ENCODE measurements around the gene LRP10. TPM values are rescaled to one million over a fixed set of nuclear protein-coding genes. Genes with fewer than 3 reads are reported as not detected.
"Not testable (repeated sequence)": the region's sequence is repeated elsewhere in the genome, so short reads cannot be mapped to it uniquely, and the experiment has no call there.

The LRP10 gene
- total RNA-seq, 1 donor from 2014 or later: 3.4 TPM

DNA sequence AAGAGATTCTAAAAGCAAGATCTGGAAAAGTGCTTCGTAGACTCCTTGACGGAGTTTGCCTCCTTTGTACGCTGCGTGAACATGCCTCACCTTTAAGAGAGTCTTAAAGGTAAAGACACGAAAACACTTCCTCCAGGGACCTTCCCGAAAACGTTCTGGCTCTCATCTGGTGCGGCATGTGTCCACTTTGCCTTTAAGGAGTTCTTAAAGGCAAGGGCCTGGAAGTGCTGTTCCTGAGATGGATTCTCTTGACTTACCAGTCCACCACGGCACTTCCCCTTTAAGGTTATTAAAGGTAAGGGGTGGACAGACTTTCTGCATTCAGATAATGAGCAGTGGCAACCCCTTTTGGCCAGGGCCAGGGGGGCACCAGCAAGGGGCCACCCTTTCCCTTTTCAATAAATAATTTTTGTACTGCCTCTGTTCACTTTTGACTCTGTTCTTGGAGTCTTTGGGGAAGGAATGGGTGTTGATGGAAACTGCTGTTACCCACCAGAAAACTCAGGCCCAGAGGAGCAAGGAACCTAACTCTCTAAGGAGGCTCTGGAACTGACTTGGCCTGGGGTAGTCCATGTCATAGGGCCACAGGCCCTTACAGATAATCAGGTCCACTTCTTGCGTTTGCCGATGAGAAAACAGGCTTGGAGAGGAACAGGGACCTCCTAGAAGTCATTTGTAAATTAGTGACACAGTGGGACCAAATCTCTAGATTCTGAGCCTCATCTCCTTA is 15.9 kb downstream of the LRP10 start:
- no peak for DNase-seq

DNA sequence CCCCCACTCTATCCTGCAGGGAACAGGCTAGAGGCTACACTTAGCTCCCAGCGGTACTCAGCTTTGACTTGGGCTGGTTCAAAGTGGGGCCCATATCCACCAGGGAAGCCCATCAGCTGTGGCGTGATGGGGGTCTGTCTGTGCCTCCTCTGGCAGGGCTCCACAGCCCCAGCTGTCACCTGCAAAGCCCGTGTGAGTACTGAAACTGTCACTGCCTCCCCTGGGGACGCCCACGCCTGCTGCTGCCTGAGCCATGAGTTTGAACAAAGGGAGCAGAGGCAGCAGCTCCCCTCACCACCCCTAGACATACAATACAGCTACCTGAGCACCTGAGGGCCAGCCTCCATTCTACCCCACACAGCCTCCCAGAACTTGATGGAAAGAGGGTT is 16.4 kb downstream of the LRP10 start:
- DNase-seq: no peak

DNA sequence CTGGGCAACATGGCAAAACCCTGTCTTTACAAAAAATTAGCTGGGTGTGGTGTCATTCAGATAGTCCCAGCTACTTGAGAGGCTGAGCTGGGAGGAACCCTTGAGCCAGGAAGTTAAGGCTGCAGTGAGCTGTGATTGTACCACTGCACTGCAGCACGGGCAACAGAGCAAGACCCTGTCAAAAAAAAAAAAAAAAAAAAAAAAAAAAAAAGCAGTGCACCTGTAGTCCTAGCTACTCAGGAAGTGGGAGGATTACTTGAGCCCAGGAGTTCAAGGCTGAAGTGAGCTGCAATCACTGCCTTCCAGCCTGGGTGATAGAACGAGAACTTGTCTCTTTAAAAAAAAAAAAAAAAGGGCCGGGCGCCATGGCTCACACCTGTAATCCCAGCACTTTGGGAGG is 17.1 kb downstream of the LRP10 start:
- no peak for DNase-seq

DNA sequence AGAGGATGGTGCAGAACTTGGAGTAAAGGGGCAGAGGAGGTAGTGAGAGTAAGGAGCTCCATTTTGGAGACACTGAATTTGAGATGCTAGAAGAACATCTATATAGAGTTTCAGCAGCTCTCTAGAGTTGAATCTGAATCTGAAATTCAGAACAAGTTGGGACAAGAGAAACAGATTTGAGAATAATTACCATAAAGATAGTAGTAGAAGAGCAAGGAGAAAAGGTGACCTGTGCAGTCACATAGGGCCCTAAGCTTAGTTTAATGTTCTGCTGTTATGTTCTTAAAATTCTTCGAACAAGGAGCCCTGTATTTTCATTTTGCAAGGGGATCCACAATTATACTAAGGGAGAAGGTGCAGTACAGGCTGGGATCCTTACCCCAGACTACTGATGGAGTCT is 18.9 kb downstream of the LRP10 start:
- no peak for DNase-seq

DNA sequence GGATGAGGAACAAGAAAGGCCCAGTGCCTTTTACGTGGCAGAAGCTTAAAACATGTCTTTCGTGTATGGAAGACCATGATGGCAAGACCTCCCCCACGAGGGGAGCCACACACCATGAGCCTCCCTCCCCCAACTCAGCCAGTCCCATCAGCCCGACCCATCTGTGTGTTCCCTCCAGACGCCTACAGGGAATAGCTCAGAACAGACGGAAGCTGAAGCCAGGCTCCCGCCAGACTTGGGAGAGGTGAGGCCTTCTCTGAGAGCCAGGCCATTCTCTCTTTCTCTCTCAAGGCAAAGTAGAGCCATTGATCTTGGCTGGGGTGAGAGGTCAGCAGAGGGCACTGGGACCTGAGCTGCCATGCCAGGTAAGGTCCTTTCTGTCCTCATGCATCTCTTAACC is 20.9 kb downstream of the LRP10 start:
- DNase-seq: no peak

DNA sequence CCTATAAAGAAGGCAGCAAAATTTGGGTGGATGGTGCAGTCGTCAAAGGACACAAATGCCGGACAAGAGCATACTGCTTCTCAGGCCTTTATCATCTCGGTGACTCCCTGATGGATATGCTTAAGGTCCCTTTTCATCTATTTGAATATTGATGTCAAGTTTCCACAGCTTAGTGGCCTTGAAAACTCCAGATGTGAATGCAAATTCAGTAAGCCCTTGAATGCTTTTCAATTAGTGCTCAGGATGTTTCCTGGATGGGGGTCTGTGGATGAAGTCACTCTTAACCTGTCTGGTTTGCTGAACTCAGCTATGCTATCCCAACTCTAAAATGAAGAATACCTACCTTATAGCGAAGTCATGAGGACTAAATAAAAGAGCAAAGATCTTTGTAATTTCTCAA is 22.2 kb downstream of the LRP10 start:
- no peak for DNase-seq

DNA sequence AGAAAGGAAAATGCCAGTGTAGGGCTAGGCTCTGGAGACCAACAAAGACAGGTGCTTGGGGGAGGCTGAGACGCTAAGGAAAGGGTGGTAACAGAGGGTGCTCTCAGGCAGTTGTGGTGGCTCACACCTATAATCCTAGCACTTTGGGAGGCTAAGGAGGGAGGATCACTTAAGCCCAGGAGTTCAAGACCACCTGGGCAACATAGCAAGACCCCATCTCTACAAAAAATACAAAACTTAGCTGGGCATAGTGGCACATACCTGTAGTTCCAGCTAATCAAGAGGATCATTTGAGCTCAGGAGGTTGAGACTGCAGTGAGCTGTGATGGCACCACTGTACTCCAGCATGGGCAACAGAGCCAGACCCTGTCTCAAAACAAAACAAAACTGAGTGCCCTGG is 23.9 kb downstream of the LRP10 start:
- DNase-seq: no peak

DNA sequence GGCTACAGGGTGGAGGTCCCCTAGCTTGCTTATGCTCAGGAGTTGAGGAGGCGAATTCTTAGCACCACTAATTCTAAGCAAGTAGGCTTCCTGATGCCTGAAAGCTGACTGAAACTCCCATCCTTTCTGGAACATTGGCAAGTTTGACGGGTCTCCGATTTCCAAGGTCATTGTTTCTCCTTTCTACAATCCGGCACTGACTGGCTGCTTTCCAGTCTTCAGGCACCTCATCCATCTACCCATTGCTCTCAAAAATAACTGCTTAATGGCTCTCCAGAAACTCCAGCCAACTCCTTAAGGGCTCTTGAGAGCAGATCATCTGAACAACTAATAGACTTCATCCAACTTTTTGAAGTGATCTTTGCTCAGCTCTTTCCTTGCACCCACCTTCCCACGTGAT is 24.8 kb downstream of the LRP10 start:
- DNase-seq: no peak

DNA sequence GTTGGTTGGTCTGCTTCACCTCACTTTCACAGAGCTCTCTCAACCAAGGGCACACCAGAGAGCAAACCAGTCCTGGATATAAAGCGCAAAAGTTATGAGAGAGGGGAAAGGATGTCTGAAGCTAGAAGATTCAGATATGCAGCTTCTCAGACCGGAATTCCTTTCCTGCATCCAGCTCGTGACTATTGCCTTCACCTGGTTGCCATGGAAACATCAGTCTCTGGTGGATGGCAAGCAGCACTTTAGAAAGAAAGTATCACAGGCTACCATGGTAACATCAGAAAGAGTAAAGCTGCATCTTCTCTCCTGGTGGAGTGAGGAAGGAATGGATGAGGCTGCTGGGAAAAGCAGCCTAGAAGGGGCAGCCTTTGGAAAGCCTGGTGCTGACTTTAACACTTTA is 25.2 kb downstream of the LRP10 start:
- DNase-seq: no peak

DNA sequence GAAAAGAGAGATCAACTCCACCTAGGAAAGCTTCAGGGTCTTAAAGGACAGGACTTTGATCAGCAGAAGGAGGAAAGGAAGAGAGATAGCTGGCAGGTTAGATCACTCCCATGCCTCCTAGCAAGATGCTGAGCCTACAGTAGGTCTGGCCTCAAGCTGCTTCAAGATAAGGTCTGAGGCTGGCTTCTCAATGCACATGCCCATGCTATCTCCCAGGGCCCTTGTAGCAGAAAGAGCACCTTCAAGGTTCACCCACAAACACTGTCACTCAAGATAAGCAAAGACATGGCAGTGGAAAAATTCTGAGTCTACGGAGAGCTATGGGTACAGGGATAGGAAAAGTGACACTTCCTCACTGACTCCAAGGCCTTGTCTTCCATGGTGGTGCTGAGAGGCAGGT is 25.8 kb downstream of the LRP10 start:
- DNase-seq: no peak

DNA sequence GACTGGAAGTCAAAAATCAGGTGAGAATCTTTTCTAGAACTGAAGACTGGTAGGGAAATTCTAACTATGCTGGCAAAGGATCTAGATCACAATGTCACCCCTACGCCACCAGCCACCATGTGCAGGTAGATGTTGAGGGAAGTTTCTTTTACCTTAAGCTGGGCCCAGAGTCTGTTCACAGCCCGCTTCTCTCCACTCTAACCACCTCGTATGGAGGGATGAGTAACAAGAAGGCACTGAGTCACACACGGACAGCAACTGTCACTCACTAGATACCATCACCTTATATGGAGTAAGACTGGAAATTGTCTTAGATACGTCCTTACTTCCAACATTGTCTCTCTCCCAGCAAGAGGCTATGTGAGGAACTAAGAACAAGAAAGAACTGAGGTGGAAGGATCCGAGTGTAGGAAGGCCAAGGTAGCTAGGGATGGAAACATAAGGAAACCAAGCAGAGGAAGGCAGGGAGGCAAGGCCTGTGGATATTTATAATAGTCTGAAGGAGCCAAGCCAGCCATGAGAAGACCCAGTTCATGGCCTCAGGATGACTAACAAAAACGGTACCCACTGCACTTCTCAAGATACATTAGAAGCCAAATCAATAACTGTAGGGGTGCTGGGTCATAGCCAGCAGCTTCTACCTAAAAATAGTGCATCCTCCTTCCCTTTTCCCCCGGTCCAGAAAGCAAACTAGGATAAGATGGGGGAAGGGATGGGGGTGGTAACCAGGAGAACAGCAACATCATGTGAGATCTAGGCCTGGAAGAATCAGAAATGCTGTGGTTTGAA is 27.0 kb downstream of the LRP10 start:
- no peak for DNase-seq

DNA sequence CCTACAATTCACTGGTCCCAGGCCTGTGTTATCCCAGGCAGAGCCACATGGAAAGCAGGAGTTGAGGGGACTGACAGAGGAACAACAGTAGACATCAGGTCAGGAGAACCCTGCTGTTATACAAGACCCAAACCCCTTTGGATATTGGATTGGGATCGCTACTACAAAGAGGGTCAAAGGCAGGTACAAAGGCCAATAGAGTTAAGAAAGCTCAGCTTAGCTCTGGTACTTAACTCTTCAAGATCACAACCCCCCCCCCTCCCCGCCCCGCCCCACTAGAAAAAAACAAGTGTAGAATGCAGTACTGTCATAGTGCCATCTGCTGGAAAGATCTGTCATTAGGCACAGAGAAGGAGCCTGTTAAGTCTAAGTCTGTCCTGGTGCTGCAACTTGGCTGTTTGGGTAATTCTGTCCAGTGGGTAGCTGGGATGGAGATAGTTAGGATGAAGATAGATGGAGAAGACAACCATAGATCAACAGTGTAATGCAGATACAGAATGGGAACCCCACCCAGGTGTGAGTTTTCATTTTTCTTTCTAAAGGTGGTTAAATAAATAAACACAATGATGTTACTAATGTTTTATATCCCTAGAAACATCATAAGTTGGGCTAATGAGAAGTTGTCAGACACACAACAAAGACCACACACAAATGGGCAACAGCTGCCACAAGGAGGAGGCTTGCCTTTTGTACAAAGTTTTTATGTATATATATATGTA is 28.7 kb downstream of the LRP10 start:
- DNase-seq: no peak

DNA sequence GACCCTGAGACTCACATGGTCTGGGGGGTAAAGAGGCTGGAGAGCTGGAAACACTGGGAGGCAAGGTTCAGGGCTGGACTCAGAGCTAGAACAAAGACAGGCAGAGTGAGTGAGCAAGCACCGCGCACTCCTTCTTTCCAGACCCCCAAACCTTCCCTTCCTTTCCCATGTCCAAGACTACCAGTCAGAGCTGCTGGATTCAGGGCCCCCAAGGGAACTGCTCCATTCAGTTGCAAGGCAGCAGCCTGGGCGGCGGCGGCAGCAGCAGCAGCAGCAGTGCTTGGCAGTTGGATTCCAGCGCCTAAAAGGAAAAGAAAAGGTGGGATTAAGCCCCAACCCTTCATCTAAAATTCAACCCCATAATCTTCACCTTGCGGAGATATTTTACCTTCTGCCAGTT is 30.3 kb downstream of the LRP10 start:
- DNase-seq: no peak

DNA sequence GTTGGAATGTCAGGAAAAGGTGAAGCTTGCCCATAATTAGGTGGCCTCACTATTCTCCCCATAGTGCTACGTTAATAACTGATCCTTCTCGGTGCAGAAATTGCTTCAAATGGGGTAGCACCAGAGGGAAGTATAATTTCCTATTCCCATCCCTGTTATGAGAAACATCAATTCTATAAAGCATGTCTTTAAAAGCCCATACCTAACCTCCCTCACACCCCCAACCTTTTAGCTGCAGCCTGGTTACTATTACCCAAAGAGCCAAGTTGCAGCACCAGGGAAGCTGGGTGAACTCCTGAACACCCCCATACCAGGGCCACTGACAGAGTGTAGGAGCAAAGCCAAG is 32.2 kb downstream of the LRP10 start:
- no peak for DNase-seq

DNA sequence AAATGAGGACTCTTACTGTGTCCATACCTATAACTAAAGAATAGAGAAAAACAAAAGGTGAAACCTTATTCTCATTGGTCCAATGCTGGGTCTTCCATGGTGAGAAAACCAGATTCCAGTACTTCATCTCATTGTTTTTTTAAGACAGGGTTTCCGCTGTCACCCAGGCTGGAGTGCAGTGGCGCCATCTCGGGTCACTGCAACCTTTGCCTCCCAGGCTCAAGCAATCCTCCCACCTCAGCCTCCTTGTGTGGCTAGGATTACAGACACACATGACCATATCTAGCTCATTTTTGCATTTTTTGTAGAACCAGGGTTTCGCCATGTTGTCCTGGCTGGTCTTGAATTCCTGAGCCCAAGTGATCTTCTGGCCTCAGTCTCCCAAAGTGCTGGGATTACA is 34.1 kb downstream of the LRP10 start:
- no peak for DNase-seq

DNA sequence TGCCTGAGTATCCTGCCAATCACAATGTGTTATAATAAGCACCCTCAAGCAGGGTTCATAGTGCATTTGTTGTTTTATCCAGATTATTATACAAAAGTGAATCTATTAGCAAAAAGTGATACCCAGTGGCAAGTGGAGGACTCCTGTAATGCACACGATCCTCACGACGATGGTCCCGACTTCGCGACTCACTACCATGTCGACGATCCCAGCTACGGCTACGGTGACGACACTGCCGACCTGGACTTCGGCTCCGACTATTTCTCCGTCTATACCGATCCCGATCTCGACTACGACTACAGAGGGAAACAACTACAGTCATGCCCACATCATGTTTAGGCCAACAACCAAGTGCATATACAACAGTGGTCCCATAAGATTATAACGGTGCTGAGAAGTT is 34.5 kb downstream of the LRP10 start:
- no peak for DNase-seq

DNA sequence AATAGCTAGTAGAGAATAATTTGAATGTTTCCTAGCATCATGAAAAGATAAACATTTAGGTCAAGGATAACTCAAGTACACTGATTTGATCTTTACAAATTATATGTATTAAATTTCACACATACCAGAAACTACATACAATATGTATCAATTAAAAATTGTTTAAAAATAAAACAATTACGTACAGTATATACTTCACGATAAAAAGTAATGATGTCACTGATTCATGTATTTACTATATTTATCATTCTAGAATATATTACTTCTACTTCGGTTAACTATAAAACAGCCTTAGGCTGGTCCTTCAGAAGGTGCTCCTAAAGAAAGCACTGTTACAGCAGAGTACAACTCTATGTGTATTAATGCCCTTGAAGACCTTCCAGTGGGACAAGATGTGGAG is 35.9 kb downstream of the LRP10 start:
- DNase-seq: no peak

DNA sequence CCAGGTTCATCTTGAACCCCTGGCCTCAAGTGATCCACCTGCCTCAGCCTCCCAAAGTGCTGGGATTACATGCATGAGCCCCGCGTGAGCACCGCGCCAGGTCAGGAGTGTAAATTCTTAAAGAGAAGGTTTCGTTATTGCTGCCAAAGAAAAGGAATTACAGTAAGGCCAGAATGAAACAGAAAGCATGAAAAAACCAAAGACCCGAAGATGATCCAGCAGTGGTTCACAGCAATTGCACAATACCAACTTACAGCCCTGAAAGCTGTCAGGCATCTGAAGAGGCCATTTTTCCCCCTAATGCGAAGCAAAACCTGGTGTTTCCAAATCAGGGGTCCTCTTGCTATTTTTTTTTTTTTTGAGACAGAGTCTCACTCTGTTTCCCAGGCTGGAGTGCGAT is 37.1 kb downstream of the LRP10 start:
- no peak for DNase-seq

DNA sequence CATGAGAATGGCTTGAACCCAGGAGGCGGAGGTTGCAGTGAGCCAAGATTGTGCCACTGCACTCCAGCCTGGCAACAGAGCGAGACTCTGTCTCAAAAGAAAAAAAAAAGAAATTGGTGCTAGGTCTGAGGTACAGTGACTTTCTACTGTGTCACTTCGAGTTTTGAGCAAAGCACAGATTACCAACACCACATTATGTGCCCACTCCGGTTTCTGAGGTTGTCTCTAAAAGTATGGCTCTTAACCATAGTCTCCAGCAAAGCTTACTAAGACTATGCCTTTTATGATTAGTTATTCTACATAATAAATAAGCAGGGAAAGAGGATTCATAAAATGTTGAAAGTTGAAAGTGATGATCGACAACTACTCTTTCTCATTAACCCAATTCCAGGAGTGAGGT is 39.4 kb downstream of the LRP10 start:
- no peak for DNase-seq

DNA sequence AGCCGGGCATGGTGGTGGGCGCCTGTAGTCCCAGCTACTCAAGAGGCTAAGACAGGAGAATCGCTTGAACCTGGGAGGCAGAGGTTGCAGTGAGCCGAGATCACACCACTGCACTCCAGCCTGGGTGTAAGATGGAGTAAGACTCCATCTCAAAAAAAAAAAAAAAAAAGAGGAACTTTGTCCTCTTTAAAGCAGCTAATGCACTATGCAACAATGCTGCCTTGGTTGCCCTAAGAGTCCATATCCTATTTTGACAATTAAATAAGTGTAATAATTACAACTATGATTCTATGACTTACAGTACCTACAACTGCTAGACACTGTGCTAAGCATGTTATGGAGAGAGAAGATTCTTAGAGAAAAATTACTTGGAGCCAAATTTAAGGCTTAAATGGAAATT is 43.3 kb downstream of the LRP10 start:
- DNase-seq: not testable (repeated sequence)

DNA sequence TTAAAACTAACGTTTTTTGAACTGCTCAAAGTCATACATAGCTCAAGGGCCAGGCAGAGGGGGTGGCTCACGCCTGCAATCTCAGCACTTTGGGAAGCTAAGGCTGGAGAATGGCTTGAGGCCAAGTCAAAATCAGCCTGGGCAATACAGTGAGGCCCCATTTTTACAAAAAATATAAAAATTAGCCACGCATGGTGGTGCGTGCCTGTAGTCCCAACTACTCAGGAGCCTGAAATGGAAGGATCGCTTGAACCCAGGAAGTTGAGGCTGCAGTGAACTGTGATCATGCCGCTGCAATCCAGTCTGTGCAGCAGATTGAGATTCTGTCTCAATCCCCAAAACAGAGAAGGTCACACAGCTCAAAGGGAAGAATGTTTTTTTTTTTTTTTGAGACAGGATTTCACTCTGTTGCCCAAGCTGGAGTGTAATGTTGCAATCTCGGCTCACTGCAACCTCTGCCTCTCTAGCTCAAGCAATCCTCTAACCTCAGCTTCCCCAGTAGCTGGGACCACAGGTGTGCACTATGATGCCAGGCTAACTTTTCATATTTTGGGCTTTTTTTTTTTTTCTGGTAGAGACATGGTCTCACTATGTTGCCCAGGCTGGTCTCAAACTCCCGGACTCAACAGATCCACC is 44.5 kb downstream of the LRP10 start:
- DNase-seq: no peak

DNA sequence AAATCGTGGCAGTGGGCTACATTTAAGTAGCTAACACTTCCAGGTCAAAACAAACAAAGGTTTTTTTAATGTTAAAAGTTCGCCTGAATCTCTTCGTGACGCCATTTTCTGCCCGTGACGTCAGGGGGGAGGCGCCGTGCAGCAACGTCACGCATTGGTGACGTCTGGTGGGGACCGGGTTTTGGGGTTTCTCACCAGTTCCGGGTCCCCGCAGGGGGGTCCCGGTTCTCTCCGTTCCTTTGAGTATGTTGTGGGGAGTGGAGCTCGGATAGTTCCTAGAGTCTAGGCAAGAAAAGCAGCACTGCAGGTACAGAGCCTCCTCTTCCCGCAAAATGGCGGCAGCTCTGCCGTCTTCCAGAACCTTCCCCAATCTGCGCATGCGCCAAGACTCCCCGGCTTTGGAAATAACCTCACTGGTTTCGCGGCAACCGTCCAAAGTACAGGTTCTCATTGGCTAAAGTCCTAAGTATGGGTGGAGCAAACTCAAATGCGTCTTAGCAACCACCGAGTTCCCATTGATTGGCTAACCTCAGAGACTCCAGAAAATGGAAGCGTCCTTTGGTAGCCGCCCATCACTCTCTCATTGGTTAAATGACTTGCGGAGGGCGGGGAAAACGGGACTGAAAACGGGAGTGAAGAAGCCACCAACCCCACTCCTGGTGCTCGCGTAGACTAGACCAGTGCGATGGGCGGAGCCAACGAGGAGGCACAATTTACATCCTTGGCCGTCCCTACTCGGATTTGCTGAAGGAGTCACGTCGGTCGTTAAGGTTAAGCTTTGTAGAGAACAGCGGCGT is 47.5 kb downstream of the LRP10 start, which contains the start of gene RBM23:
Gene RBM23, minus strand, starts transcription at position 346 of the 797 bp plus-strand sequence.
- peak; percentile 99 for DNase-seq
